HT1080 (cell line): ENCODE data around the gene JMJD1C. TPM values are rescaled to one million over a fixed set of nuclear protein-coding genes. Genes with fewer than 3 reads are reported as not detected.
A peak's percentile ranks its signal among the peaks of the same experiment; 100 is the strongest.

Experiments used
- DNase-seq: peaks from one replicate; pipeline ENCODE4 v3.0.0-alpha.2; 2015; ENCODE audit warnings: low read depth
- small RNA-seq: library from RNA; depleted of rRNA; stranded (forward); fragments of <200 nt; gene quantifications from one replicate; pipeline ENCODE3, GENCODE V24; 2014
- total RNA-seq: library from RNA; depleted of rRNA; stranded (reverse); fragments of >200 nt; shearing (Covaris generic); gene quantifications from 2 replicates; pipeline ENCODE4 v1.2.3, GENCODE V29; 2014; rRNA removed

JMJD1C gene
- total RNA-seq, 1 experiment from 2014 or later: 43.9 TPM

DNA sequence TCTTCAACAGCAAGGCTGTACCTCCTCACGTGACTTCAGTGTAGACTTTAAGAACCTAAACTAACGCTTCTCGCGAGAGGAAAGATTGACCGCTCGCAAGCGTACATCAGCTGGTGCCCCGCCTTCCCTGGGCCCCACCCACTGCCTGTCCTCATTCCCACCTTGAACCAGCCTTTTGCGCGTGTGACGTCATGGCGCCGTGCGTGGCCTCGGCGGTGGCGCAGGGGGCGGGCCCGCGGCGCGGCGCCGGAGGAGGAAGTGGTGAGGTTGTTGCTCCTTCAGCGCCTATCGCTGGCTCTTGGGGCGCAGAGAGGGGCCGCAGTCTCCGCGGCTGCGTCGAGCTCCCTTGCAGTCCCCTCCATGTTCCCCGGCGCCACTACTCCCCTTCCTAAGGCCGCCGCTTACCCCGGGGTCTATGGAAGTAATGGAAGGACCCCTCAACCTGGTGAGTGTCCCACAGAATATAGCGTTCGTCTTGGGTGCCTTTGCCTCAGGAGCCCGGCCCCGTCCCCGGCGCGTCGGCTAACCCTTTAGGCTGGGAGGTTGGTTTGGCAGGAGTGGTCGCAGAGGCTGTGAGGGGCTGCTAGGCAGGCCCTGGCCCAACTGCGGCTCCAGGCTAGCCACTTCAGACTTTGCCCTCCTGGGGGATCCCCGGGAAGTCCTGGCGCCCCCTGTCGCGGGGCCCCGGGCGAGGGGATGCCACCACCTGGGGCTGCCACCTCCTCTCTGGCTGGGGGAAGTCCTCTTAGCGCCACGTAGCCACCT lies 332.5 kb downstream of the JMJD1C start, which contains the start of gene NRBF2:
NRBF2 (plus strand) TSS at position 273 of the 765 bp plus-strand sequence; CDS start at position 416, 143 bp downstream.
- DNase-seq: peak; percentile 99

DNA sequence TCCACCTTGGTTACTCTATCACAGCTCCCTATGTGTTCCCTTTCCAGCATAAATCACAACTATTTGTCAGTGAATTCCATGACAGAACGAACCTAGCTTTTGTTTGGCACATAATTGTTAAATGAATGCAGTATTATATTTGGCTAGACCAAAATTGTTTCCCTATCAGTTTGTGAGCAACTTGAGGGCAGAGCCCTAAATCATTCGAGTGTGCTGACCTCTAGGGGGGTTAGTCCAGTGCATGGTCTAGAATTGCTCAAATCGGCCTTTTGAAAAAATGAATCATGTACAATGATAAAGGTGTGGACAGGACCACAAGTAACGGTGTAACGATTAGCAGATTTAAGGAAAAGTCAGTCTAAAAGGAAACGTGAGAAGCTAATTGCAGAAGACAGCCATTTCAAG lies 333.1 kb downstream of the JMJD1C start:
- no peak for DNase-seq

DNA sequence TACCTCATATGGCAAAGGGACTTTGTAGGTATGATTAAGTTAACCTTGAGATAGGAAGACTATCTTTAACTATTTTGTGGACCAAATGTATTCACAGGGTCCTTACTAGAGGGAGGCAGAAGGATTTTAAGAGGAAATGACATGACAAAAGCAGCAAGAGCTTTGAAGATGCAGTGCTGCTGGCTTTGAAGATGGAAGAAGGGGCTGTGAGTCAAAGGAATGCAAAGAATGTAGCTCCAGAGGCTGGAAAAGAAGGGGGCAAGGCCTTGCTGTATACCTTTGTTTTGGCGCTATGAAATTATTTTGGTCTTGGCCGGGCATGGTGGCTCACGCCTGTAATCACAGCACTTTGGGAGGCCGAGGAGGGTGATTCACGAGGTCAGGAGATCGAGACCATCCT lies 335.9 kb downstream of the JMJD1C start:
- peak; percentile 25 for DNase-seq

DNA sequence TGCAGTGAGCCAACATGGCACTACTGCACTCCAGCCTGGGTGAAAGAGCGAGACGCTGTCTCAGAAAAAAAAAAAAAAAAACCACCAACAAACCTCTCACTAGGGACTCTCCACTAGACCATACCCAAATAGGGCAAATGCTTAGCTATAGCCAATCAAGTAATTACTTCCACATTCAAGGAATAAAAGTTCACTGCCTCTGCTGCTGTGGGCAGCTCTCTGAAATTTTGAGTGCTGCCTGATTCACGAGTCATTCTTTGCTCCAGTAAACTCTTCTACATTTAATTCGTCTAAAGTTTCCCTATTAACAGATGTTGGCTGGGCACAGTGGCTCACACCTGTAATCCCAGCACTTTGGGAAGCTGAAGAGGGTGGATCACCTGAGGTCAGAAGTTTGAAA lies 337.3 kb downstream of the JMJD1C start:
- DNase-seq: no peak

DNA sequence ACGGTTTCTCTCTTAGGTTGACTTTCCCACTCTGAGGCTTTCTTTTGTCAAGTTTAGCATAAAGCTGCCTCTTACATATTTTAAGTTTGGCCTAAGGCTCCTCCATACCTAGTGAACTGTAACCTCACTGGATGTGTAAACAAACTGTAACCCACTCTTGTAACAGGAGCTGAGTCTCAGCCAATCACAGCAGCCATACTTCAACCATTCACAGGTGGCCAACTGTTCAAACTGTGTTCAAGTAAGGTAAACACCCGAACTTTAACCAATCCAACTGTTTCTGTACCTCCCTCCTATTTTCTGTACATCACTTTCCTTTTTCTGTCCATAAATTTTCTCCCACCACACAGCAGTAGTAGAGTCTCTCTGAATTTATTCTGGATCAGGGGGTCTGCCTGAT lies 340.3 kb downstream of the JMJD1C start:
- no peak for DNase-seq

DNA sequence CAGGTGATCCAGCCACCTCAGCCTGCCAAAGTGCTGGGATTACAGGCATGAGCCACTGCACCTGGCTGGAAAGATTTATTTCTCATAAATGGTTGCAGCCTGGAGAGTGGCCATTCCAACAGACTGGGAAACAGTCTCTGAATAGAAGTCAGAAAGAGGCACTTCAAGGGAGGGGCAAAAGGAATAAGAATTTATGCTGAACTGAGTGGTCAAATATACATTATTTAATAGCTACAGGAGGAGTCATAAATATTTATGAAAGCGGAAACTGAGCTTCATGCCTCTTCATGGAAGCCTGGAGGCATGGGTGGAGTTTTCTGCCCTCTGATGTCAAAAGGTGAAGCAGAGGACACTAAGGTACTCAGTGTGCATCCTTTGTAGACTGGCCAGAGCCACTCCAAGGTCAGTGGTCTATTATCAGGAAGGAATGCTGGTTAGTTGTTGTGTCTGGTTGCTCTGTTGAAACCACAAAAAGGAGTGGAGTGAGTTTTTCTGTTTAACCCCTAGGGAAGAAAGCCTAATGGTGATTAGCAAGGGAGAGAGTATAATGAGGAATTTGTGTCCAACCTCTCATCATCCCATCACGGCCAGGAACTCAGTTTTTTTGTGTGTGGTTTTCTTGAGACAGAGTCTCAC lies 341.9 kb downstream of the JMJD1C start:
- DNase-seq: no peak

DNA sequence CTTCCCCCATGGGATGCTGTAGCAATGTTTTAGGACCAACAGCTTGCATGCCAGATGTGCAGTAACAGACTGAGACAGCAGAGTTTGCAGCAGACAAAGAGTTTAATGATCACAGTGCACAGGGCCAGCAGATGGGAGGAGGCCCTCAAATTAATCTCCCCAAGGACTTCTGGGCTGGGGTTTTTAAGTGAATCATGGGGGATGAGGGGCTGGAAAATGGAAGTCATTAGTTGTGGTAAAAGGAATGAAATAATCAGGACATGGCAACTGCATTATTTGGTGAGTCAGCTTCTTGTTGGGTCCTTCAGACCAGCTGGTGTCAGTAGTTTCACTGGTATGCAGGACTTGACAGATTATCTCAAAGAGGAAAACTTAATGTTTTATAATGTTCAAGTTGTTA lies 345.2 kb downstream of the JMJD1C start:
- peak; percentile 38 for DNase-seq

DNA sequence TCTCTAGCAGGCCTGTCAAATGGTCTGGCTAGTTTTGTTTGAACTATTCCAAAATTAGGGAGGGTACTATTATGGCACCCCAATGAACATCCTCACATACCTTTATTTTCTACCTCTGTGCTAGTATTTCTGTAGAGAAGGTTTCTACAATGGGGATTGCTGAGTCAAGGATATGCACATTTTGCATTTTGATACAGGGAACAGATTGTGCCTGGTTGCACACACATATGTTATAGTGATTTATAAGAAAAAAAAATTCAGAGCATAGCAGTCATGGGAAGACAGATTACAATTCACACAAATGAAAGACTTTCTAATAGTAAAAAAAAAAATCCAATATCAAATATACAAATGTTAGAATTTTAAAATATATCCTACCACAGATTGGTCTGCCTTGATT lies 346.7 kb downstream of the JMJD1C start:
- DNase-seq: no peak

Small RNAs within 50 kb of the gene (small RNA-seq; reads per million reads assigned to genes)
- not detected for gene AC022022.1
- gene MIR1296: 0.45 reads per million, percentile 51 among the genes with 10 or more reads in this experiment

Other genes starting within 250 kb of the JMJD1C start
- gene REEP3, start 55.4 kb upstream of the JMJD1C start, total RNA-seq: 13.1 and 18.1 TPM in 2 replicates